T-helper 1 cell treated with Interleukin-12 subunit alpha and Interleukin-12 subunit beta and Interleukin-4 antibody, amounts not matched to agents 30 ng/mL and 1 ng/mL, for 36 hours (primary cell): Measurements from ENCODE around the gene XXYLT1. TPM values are rescaled to one million over a fixed set of nuclear protein-coding genes. Genes with fewer than 3 reads are reported as not detected.
"Not testable (repeated sequence)": the region's sequence is repeated elsewhere in the genome, so short reads cannot be mapped to it uniquely, and the experiment has no call there.

Experiments
- intact Hi-C: fragments of 100-400 bp; cut with micrococcal nuclease; formaldehyde crosslinking; loops from one replicate; pipeline ENCODE4 v1.15.1; 2024
- total RNA-seq: library from RNA; stranded (reverse); gene quantifications from 2 replicates; pipeline ENCODE4 v1.2.3, GENCODE V29; 2022

Gene XXYLT1
- total RNA-seq, 1 donor from 2014 or later, result 9.7 TPM

GRCh38 chr3:195188426-195188927, 82.5 kb downstream of the XXYLT1 start:
- intact Hi-C loops, result no loop called here

DNA sequence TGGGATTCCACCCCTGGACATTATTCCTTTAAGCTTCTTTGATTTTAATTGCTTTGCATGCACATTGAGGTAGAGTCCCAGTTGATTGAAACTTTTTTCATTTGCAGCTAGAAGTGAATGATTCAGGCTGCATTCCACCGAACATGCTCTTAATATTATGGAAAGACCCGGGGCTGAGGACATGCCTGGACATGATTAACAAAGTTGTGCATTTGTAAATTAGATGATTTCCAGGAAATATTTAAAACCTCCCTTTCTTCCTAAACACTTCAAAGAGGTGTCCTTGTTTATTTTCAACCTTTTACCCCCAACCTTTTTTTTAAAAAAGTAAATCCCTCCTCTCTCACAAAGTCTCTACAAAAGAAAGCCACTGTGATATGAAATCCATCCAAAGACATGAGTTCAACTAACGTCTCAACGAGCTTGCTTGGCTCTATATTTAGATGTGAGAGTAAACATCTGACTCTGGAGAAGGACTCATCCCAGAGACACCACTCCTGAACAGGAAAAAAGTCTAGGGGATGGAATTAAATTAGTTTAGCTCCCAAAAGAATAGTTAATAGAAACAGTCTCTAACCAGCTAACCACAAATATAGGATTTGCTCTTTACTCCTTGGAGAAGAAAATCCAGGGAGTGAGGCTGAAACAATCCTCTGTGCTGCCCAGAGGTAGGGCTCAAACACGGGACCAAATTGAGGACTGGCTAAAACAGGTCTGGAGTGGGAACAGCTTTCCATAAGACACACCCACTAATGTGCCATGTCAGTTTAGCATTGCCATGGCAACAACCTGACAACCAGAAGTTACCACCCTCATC, 83.1 kb downstream of the XXYLT1 start:
- intact Hi-C loops, result no loop called here

- intact Hi-C loops, result not testable (repeated sequence)
Observed at GRCh38 chr3:195186710-195187047, 84.3 kb downstream of the XXYLT1 start.

DNA sequence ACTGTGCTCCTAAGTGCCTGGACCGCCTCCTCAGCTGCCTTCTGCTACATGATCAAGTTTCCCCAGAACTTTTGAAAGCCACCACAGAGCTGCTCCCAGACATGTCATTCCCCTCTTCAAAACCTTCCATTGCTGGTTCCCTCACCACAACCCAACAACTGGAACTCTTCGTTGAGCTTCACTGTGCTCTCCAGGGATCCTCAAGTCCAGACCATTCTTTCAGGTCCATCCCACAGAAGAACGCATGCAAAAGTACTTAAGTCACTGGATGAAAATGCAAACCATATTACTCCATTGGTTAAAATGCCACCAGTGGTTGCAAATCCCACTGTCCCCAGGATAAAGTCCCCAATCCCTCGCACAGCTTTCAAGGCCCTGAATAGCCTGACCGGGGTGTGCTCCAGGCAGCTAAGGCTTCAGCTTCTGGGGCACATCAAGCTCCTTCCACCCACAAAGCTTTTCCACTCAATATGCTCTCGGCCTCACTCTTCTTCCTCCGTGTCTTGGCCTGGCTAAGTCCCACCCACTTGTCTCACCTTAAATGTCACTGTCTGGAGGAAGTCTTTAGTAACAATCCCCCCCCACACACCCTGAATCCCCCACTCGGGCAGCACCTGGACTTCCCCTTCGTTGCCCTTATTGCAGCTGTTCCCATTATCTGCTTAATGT, 84.8 kb downstream of the XXYLT1 start:
- intact Hi-C loops, result no loop called here

DNA sequence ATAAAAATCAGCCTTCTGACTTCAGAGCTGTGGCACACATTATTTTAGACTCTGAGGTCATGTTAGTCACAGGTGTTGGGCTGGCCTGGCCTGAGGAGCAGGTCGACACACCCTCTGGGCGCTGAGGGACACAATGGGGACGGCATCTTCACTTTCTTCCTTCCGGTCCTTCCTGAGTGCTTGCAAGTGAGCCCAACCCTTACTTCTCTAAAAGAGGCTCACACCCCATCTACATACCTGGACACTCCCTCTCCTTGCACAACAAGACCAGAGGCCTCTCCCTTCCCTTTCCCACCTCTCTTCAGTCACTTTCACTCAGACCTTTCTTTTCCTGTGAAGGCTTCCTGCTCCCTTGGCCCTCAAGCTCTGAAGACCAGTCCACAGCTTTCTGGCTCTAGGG, 85.4 kb downstream of the XXYLT1 start:
- intact Hi-C loops, result no loop called here

- intact Hi-C loops, result no loop called here
Observed at GRCh38 chr3:195184716-195185421, 86.1 kb downstream of the XXYLT1 start.

GRCh38 chr3:195183071-195183776, 87.7 kb downstream of the XXYLT1 start:
- intact Hi-C loops, result no loop called here

DNA sequence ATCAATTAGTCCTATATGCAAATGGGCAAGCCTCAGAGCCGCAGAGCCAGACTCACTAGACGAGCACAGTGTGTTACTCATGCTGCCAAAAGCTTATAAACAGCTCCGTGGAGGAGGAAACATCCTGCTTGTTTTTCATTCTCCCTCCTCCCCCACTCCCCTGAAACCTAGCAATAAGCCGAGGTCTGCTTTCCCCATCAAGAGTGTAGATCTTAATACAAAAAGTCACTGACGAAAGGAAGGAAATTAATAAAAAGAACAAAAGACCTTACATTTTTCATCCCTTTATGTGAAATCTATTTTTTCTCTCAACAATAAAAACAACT, 88.5 kb downstream of the XXYLT1 start:
- intact Hi-C loops, result no loop called here

- intact Hi-C loops, result no loop called here
Observed at GRCh38 chr3:195181741-195182469, 89.1 kb downstream of the XXYLT1 start.

DNA sequence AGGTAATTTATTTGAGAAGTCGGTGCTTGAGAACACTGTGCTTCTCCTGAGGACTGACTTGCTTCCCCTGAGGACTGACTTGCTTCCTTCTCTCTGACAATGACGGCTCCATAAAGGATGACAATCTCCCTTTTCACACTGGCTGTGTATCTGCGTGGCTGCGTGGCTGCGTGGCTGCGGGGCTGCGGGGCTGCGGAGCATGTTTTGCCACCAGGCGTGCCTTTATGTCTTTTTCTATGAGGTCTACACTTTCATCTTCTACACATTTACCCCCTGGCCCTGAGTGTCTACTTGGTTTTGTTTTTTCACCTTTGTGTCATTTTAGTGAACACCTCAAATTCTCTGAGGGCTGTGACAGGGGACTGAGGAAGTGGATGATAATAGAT, 89.9 kb downstream of the XXYLT1 start:
- intact Hi-C loops, result no loop called here

- intact Hi-C loops, result no loop called here
Observed at GRCh38 chr3:195180490-195181112, 90.4 kb downstream of the XXYLT1 start.

GRCh38 chr3:195179776-195180489, 91.0 kb downstream of the XXYLT1 start:
- intact Hi-C loops, result no loop called here

- intact Hi-C loops, result no loop called here
Observed at GRCh38 chr3:195178124-195178910, 92.6 kb downstream of the XXYLT1 start.

- intact Hi-C loops, result no loop called here
Observed at GRCh38 chr3:195177422-195178123, 93.4 kb downstream of the XXYLT1 start.

DNA sequence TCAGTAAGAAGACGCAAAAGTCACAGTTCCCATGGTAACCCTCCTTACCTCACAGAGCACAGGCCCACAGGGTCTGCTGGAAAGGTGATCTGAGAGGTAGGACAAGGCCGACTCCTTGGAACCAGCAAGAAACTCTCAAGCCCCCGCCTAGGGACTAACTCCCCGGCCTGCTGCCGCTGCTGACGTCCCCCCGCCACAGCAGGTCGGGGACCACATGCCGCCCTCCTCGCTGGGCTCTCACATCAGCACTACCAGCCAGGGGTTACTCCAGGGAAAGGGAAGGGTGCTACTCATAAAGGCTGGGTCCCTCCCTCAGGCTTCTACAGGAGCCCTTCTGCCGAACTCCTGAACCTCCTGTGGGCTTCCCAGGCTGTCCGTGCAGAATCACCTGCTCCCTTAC, 94.2 kb downstream of the XXYLT1 start:
- intact Hi-C loops, result no loop called here

GRCh38 chr3:195175476-195176337, 95.3 kb downstream of the XXYLT1 start:
- intact Hi-C loops, result no loop called here

DNA sequence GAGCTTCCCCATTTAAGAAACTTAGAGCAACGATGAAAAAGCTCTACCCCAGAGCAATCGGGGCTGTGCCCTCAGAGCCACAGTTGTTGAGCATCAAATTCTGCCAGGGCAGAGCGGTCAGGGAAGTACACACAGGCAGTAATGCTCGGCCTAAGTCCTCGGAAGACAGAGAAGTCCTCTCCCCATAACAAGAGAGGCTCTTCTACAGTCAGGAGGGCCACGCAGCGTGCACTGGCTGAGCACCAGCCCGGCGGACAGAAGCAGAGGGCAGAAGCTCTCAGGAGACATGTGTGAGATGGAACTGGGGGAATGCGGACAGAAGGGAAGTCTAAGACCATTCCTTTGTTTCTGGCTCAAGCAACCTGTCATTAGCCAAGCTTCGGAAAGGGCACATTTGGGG, 95.9 kb downstream of the XXYLT1 start:
- intact Hi-C loops, result no loop called here

GRCh38 chr3:195173657-195174056, 97.3 kb downstream of the XXYLT1 start:
- intact Hi-C loops, result no loop called here
